ENCODE data around the gene SPSB2.
"Not testable (repeated sequence)": the region's sequence is repeated elsewhere in the genome, so short reads cannot be mapped to it uniquely, and the experiment has no call there.

Gene SPSB2

DNA sequence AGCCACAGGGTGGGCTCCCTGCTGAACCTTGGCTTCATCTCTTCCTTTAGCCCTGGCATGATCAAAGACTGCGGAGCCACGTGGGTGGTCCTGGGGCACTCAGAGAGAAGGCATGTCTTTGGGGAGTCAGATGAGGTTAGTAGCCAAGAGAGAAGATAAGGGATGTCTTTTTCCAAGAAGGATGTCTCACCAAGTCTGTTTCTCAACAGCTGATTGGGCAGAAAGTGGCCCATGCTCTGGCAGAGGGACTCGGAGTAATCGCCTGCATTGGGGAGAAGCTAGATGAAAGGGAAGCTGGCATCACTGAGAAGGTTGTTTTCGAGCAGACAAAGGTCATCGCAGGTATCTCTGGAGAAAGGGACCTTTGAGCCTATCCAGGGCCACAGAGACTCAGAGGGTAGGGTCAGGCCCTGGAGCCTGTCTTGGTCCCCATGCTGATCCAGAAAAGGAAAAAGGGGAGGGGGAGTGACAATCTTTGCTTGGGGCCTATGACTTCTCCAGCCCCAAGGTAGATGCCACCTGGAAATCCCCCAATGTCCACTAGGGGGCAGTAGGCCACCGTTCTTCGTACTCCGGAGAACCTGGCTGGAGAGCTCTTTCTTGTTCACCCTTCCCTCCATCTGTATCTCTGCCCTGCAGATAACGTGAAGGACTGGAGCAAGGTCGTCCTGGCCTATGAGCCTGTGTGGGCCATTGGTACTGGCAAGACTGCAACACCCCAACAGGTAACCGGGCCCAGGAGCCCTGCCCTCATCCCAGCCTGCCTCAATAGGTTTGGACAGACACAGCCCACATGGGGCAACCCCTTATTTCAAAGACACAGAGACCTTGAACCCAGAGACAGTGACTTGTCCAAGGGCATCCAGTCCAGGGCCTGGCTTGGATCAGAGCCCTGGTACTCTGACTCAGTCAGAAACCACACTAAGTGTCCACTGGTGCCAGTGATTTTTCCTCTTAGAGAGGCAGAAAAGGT lies 3.8 kb downstream of the SPSB2 start:
- peak; percentile 82 for DNase-seq

DNA sequence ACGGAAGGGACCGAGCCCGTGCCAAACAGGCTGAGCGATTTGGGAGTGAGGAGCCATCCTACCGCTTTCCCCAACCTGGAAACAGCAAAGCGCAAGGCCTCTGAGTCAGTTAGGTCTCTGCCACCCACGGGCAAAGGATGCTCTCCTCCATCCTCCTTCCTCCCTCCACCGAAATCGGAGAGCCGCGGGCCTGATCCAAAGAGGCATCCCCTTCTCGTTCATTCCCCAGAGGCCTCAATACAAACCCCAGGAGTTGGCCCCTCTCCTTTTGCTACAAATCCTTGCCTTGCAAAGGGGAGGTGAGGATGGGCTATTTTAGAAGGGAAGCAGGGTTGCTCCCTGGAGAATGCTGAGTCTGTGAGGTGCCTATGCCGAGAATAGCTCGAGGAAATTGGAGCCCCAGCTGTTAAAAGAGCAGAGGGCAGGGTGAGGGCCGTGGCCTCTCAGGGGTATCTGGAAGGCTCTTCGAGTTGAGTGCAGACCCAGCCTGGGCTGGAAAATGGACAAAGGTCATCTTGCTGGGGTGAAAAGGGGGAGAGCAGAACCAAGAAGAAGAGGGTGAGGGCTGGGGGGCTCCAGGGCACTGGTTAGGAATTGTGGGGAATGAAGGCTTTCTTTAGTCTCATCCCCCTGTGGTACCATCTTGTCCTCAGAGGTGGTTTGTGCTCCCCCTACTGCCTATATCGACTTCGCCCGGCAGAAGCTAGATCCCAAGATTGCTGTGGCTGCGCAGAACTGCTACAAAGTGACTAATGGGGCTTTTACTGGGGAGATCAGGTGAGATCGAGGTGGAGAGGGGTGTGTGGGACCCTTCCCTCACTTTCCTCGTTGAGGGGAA lies 4.7 kb downstream of the SPSB2 start:
- no peak for DNase-seq

DNA sequence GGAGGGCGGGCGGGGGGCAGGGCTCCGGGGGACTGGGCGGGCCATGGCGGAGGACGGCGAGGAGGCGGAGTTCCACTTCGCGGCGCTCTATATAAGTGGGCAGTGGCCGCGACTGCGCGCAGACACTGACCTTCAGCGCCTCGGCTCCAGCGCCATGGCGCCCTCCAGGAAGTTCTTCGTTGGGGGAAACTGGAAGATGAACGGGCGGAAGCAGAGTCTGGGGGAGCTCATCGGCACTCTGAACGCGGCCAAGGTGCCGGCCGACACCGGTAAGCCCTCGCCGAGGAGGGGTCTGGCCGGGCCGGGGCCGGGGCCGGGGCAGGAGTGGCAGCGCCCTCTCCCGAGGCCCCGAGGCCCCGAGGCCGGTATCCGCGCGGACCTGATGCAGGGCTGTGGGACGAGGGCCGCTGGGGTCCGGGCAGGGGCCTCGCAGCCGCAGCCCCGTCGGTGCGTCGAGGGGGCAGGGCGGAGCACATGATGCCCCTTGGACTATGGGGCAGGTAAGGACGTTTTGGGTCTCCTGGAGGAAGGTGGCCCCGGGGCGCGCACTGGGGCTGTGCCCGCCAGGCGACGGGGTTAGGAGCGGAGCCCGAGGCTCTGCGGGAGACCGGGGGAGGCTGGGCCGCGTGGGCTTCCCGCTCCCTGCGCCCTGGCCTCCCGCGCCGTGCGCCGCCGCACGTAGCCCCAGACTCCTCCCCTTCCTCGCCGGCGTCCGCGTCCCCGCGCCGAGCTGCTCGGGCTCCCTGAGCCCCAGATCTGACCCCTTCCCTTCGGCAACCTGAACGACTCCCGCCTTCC lies 5.5 kb downstream of the SPSB2 start, which contains the start of gene TPI1:
TSS of gene TPI1 (plus strand) at position 119 of the 798 bp plus-strand sequence. CDS start at position 155, 36 bp downstream.
- DNase-seq, result peak; percentile 64

DNA sequence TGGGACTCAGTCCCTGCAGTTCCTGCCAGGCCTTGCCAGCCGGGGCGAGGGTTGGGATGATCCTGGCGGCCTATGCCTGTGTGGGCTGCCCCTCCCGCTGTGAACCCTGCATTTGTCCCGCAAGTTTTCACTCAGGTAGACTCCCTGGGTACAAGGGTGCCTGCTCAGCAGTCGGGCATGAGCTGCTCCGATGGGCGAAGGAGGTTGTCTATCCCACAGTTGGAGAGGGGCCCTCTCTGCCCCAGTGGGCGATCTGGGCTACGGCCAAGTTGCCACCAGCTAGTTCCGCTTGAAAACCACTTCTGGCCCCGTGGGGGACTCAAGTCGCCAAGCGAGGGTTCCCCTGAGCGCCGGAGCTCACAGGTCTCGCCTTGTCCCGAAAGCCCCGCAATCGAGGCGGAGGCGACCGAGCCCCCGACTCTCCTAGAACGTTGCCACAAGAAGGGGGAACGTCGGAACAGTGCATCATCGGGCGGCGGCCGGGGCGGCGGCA lies 6.1 kb downstream of the SPSB2 start:
- DNase-seq, result no peak

DNA sequence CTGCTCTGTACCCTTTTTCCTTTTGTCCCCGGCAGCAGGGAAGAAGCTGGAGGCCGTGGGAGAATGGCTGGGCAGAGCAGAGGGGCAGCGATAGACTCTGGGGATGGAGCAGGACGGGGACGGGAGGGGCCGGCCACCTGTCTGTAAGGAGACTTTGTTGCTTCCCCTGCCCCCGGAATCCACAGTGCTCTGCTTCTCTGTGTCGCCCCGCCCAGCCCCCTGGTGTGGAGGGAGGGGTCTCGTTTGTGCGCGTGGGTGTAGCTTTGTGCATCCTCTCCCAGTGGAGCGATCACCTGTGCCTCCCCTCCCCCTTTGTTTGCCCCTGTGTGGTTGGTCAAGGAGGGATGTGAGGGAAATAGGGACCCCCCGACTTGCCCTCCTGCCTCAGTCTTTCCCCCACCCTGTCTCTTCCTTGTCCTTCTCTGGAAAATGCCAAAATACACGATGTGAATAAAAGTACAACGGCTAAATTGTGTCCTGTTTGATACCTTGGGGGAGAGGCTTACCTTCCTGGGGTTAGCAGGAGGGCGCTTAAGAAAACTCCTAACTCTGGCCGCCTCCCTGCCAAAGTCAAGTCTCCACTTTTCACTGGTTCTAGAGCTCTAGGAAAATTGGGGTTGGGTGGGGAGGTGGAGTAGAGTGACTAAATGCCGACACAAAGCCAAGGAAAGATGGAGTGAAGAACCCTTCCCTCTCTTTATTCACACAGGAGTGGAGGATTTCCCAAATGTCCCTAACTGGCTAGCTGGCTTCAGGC lies 6.8 kb downstream of the SPSB2 start:
- DNase-seq, result no peak

DNA sequence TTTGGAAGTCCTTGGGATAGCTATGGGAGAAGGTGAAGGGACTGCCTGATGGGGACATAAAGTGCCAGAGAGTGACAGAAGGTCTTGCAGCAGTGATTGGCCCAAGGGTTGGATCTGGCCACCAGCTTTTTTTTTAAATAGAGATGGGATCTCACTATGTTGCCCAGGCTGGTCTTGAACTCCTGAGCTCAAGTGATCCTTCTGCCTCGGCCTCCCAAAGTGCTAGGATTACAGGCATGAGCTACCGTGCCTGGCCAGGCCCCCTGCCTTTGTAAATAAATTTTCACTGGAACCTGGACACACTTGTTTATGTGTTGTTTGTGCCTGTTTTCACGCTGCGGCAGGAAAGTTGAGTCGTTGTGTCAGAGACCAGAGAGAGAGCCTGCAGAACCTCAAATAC lies 7.8 kb downstream of the SPSB2 start:
- DNase-seq, result not testable (repeated sequence)

DNA sequence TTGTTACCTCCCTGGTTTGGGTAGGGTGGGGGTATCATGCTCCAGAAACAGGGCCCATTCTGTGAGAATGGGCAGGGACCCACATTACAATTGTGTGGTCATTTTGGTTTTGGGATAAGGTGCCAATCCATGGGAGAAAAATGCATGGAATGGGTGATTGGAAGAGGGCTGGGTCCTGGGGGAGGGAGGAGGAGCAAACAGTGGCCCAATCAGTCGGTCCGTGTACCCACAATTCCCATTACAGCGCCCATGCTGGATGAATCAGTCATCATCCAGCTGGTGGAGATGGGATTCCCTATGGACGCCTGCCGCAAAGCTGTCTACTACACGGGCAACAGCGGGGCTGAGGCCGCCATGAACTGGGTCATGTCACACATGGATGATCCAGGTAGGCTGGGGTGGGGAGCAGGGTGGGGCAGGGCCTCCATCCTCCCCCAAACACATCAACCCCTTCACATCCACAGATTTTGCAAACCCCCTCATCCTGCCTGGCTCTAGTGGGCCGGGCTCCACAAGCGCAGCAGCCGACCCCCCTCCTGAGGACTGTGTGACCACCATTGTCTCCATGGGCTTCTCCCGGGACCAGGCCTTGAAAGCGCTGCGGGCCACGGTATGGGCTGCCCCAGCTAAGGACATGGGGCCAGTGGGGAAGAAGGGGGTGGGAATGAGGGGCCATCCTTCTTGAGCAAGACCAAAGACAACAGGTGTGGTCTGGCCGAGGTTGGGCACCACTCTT lies 9.3 kb downstream of the SPSB2 start:
- no peak for DNase-seq

DNA sequence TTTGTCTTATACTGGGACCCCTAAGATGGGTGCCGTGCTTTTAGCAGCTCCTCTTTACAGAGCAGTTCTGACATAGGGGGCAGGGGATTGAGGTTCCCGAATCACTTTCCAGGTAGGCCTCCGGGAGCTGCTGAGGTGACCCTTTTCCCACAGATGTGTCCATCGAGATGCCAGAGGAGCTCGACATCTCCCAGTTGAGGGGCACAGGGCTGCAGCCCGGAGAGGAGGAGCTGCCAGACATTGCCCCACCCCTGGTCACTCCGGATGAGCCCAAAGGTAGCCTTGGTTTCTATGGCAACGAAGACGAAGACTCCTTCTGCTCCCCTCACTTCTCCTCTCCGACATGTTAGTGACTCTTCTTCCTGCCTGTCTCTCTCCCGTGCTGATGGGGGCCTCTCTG lies 10.1 kb downstream of the SPSB2 start:
- DNase-seq, result no peak

DNA sequence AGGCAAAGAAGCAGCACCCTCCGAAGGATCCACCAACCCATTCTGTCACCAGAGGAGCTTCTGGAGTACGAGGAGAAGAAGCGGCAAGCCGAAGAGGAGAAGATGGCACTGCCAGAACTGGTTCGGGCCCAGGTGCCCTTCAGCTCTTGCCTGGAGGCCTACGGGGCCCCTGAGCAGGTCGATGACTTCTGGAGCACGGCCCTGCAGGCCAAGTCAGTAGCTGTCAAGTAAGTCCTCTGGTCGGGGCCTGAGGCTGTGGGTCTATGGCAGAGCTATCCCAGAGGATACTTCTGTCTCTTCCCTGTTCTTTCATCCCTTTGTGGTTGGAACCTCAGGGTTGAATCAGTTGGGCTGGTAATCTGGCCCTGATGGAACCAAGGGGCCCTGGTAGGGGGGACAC lies 11.7 kb downstream of the SPSB2 start:
- DNase-seq, result no peak

DNA sequence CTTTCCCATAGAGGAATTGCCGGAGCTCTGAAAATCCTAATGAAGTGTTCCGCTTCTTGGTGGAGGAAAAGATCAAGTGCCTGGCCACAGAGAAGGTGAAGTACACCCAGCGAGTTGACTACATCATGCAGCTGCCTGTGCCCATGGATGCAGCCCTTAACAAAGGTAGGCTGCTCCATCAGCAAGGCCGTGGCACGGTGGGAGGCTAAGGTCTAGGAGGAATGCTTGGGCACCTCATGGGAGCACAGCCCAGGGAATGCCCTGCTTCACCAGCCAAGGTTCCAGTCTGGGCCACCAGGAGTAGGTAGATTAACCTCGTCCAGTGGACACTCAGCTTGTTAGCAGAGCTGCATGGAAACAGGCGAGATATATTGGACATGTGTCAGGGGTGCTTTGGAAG lies 12.2 kb downstream of the SPSB2 start:
- no peak for DNase-seq

DNA sequence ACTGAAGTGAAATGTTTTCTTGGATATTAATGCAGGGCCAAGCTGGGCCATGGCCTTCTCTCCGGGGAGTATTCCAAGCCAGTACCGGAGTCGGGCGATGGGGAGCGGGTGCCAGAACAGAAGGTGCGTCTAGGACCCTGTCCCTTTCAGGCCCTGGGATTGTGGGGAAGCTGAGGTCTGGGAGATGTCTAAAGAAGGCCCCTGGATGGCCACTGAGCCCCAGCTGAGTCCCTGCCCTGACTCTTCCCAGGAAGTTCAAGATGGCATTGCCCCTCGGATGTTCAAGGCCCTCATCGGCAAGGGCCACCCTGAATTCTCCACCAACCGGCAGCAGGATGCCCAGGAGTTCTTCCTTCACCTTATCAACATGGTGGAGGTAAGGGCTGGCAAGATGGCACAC lies 13.0 kb downstream of the SPSB2 start:
- DNase-seq, result no peak

DNA sequence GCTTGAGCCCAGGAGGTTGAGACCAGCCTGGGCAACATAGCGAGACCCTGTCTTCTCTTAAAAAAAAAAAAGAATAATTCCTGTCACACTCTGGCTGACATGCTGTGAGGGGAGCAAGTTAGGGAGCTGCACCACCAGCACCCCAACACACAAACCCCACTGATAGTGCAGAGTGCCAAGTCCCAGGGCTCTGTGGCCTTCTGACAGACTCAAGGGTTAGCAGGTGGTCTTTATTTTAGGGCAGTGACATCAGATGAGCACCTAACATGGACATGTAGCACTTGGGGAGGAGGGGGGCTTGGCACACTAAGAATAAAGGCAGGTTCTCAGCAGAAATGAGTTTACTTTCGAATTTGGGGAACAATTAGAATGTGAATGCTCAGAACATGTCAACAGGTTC lies 14.3 kb downstream of the SPSB2 start:
- DNase-seq, result no peak

DNA sequence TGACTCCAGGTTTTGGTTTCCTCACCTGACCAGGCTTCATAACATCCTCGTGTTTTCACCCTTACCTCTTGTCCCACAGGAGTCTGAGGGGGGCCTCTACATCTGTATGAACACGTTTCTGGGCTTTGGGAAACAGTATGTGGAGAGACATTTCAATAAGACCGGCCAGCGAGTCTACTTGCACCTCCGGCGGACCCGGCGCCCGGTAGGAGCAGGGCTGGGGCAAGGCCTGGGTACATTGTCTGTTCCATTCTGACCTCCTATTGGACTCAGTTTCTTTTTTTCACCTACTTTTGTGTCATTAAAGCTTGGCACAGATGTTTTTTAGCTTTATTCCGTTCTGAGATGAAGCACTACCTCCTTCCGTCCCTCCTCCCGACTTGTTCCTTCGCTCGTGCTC lies 17.8 kb downstream of the SPSB2 start:
- no peak for DNase-seq

DNA sequence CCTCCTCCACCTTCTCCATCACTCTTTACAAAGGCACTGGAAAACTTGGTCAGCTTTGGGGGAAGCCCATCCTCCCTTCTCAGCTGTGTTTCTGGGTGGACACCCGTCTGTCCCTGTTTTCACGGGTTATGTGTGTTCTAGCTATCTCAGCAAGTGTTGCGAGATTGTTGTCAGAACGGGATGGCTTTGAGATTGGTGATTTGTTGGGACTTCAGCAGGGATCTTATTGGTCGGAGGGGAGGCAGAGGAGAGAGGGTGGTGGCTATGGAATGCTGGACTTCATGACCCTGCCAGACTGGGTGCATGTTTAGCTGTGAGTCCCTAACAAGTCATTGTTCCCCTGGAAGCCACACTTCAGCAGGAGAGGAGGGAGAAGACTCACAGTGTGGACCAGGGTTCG lies 19.1 kb downstream of the SPSB2 start:
- no peak for DNase-seq

DNA sequence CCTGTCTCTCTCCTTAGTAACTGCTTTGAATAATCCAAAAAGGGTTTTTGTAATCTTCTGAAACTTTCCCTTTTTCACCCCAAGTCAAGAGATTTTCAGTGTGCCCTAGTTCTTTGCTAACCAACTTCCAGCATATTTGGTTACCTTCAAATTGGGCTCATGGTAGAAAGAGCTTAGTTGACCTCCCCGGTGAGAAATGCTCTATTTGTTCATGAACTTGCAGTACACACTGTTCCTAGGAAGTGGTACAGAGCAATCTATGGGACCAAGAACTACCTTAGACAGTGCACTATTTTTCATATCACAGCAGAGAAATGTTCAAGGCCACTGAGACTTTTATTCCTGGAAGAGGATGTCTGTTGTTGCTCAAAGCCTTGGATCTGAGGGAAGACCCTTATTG lies 19.5 kb downstream of the SPSB2 start:
- DNase-seq, result no peak

DNA sequence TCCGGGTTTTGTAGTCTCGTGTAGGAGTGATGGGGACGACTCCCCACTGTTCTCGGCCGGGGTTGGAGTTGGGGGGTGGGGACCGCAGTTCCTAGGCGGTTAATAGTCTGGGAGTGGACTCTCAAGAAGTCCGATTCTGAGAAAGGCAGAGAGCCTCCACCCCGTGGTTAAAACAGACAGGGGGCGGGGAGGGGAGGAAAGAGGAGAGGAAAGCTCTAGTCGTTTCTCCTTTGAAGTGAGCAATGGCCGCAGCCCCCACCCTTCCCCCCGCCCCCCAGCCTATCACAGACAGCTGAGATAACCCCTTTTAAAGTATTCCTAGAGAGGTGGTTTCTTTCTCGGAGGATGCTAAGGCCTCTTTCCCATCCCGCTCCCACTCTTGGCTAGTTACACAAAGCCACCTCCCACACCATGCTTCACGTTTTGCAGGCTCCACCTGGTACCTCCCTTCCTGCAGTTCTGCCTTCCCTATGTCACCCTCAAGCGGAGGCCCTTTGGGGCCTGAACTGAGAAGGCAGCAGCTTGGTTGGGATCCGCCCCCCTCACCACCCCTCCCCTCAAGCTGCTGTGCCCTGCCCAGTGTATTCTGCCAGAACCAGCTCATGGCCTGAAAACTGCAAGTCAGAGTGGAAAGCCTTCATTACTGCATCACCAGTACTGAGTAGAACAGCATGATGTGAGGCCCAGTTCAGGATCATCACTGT lies 20.3 kb downstream of the SPSB2 start:
- DNase-seq, result peak; percentile 39

DNA sequence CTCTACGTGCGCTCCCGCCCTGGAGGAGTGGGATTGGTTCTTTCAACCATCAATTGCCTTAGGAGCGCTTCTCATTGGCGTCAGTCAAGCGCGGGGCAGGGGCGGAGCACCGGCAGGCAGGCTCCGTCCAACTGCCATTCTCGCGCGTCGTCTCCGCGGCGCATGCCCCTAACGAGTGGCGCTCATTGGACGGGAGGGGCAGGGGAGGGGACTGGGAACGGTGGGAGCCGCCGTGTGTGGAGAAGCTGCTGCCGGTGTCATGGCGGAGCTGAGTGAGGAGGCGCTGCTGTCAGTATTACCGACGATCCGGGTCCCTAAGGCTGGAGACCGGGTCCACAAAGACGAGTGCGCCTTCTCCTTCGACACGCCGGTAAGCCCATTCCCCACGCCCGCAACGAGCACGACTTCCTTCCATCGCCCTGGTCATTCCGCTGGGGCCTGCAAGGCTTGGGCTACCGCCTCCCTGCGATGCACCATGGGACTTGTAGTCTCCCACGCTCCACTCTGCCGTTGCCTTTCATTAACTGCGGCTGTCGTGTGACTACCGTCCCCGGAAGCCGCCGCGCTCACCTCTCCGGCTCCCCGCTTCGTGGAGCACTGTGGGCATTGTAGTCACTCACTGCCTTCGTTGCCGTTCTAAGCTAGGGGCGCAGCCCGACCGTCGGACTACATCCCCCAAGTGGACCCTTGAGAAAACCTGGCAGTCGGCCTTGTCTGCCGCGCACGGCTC lies 21.0 kb downstream of the SPSB2 start, which contains the start of gene USP5:
TSS of gene USP5 (plus strand) at position 230 of the 730 bp plus-strand sequence. CDS start at position 260, 30 bp downstream.
- DNase-seq, result peak; percentile 94

DNA sequence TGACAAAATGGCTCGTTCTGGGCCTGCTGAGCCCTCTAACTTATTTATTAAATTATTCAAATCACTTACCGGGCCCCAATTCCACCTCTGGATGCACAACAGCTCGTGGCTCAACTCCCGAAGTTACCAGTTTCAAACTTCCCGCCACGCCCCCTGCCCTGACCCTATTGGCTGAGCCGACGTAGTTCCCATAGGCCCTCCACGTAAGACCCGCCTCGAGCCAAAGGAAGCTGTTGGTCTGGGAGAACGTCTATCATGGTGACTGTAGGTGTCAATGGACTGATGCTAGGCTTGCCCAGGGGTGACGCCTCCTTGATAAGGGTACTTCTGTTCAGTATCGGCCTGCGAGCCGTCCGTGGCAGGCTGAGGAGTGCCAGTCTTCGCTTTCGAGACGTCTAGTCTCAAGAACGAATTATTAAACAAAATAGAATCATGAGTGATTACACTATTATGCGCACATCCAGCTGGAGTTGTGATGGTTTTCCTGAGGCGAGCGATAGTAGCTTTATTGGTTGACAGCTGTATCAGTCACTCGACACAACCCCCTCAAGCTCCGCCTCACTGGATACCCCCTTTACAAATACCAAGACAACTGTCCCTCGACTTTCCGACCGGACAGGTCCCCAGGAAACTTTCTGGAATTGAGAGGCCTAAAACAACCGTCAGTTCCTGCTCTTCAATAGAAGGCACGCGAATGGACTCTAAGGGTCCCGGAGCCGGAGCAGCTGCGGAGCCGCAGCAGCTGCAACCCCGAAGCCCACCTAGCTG lies 21.8 kb downstream of the SPSB2 start, which contains the start of gene CDCA3:
TSS of gene CDCA3 (minus strand) at position 134 of the 768 bp plus-strand sequence. CDS start 334 bp downstream, outside the sequence.
- peak; percentile 89 for DNase-seq

DNA sequence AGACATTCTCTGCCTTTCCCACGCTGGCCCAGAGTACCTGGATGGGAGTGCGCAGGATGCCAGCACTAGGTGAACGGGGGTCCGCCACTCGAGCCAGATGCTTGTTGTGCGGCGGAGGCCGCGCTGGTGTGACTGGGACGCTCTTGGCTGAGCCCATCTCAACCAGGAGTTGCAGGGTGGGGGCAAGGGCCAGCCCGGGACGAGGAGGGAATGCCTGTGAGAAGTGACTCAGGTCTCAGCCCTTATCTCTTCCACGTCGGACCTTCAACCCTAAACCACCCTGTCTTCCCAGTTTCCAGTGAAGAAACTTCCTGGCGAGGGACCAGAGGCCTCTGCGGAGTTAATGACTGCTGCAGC lies 22.3 kb downstream of the SPSB2 start:
- DNase-seq, result no peak
